Measurements from ENCODE around the gene TPD52L1.
A peak's percentile ranks its signal among the peaks of the same experiment; 100 is the strongest.

The TPD52L1 gene

GRCh38 chr6:125183391-125183790 is 29.8 kb downstream of the TPD52L1 start:
- TF ChIP-seq CTCF (IDR thresholded peaks at IDR 0.05; ENCODE audit: control insufficient read depth, extremely low read depth, insufficient read depth), result no peak
- no peak overlapping the region for H3K4me3 ChIP-seq (ENCODE audit: low read depth, low read length)
- DNase-seq (ENCODE audit: low read depth), result no peak

DNA sequence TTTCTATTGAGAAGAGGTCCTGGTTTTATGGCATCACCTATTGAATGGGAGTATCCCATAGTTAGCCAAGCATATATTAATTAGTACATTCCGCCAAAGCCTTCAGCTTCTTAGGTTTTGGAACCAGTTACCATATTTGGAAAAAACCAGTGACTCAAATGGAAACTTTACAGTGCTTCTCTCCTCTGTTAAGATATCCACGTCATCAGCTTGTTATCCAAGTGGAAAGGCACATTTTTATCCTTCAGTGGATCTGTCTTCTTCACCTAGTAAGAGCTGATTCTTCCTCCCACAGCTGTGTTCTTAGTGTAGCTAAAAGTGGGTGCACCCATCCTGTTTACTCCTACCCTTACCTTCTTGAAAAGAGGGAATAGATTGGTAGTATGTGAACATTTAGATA is 34.5 kb downstream of the TPD52L1 start:
- no peak for DNase-seq (ENCODE audit: low read depth)
- no peak for TF ChIP-seq CTCF (IDR thresholded peaks at IDR 0.05; ENCODE audit: control insufficient read depth, extremely low read depth, insufficient read depth)
- H3K4me3 ChIP-seq (ENCODE audit: low read depth, low read length), result no peak overlapping the region

DNA sequence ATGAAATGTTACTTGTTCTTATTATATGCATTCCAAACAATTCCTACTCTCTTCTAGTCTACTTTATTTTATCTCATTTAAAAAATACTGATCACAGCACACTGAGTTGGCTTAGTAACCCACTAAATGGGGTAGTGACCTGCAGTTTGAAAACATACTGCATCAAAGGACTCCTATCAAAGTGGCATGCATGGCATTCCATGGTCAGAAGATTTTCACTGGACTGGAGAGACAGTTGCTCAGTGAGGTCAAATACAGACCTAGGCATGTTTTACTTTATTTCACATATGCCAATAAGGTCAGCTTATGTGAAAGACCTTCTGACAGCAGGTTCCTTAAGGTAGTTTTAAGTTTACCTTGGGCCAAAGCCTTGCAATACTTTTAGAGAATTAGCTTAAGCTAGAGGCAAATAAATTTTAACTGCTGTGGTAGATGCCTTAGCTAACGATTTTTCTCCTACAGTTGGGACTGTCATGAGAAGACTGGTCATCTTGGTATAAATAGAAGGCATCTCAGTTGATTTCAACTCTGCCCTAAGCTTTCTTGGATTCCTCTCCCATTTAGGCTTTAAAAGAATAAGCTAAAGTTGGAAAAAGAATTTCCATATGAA is 35.1 kb downstream of the TPD52L1 start:
- no peak overlapping the region for H3K4me3 ChIP-seq (ENCODE audit: low read depth, low read length)
- no peak for DNase-seq (ENCODE audit: low read depth)
- no peak for TF ChIP-seq CTCF (IDR thresholded peaks at IDR 0.05; ENCODE audit: control insufficient read depth, extremely low read depth, insufficient read depth)

DNA sequence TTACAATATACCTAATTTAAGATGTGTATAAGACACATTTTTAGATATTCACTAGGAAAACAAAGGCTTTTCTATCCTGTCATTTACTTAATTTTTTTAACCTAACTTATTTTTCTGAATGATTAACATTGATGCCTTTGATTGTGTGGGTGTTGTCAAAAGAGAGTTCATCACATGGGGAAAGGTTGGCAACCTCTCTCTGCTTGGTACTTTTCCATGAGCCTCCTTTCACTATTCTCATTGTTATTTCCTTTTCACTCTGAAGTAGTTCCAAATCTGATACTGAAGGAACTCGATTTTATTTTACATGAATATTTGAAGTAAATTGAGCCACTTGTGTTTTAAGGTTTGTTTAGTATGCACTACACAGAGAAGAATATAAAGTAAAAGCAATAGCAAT is 35.9 kb downstream of the TPD52L1 start:
- TF ChIP-seq CTCF (IDR thresholded peaks at IDR 0.05; ENCODE audit: control insufficient read depth, extremely low read depth, insufficient read depth), result no peak
- no peak overlapping the region for H3K4me3 ChIP-seq (ENCODE audit: low read depth, low read length)
- DNase-seq (ENCODE audit: low read depth), result no peak

GRCh38 chr6:125190667-125191066 is 37.1 kb downstream of the TPD52L1 start:
- DNase-seq (ENCODE audit: low read depth), result no peak
- no peak for TF ChIP-seq CTCF (IDR thresholded peaks at IDR 0.05; ENCODE audit: control insufficient read depth, extremely low read depth, insufficient read depth)
- H3K4me3 ChIP-seq (ENCODE audit: low read depth, low read length), result no peak overlapping the region

DNA sequence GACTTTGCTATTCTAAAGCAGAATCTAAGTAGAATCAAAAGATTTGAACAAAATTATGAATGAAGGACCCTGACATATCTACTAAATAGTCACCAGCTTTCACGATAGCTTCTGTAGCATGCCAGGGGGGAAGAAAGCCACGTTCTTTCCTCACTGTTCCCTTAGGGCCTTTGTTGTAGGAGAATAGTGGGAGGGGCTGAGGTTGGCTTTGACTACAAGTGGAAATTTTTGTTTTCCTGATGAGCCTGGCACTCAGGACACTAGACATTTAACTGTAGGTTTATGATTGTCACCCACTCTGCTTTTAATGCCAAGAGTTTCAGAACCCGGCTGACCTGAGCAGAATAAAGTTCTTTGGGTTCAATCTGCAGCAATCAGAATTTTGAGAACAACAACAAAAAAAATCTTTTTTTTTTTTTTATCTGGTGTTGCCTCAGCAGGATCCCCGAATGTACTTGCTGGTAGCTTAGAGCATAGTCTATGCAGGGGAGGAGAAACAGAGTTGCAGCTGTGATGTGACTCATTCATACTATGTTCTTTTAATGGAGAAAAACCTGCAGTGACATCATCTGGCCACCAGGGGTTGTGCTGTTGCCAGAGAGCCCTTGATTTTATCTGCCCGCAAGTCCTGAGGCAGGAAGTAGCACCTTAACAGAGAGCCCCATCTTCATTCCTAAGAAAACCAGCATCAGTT is 38.5 kb downstream of the TPD52L1 start:
- H3K4me3 ChIP-seq (ENCODE audit: low read depth, low read length), result no peak overlapping the region
- TF ChIP-seq CTCF (IDR thresholded peaks at IDR 0.05; ENCODE audit: control insufficient read depth, extremely low read depth, insufficient read depth), result peak; percentile 43; the same call in 1 of the 2 replicates
- no peak for DNase-seq (ENCODE audit: low read depth)

GRCh38 chr6:125192610-125192930 is 39.0 kb downstream of the TPD52L1 start:
- no peak for DNase-seq (ENCODE audit: low read depth)
- H3K4me3 ChIP-seq (ENCODE audit: low read depth, low read length), result no peak overlapping the region
- no peak for TF ChIP-seq CTCF (IDR thresholded peaks at IDR 0.05; ENCODE audit: control insufficient read depth, extremely low read depth, insufficient read depth)
